ENCODE results near the gene ZNF236.
A peak's percentile ranks its signal among the peaks of the same experiment; 100 is the strongest.

ZNF236 gene

DNA sequence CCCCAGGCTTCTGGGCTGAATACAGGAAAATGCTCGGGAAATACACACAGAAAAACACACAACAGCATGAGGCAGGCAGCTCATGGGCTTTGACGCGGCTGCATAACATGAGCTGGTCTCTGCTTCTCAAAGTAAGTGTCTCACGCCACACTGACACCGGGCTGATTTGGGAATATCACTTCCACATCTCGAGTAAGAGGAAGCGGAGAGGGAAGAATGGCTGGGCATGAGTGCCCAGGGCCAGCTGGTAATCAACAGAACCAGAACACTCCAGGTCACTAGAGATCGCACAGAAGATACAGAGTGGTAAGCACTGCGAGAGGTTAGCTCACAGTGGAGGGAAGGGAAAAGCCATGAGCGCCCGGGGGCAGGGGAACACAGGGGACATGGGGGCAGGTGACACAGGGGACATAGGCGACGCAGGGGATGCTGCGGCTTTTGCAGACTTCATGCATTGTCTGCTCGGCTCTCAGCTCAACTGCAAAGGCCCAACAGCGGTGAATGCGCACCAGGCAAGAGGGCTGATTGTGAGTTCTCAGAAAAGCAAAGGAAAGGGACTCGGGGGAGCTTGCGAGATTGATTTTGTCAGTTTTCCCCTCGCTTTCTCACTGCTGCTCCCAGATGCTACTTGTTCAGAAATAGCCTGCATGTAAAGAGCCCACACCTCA lies 168.8 kb downstream of the ZNF236 start:
- peaks cover 45% of the 10 kb centered on the region for H3K4me1 ChIP-seq (ENCODE audit: insufficient read depth, low read length, severe bottlenecking)
- no peaks in the 10 kb centered on the region for H3F3A ChIP-seq (ENCODE audit: insufficient read depth, low read length)
- H3K79me2 ChIP-seq (ENCODE audit: insufficient read depth, low read length) = no peaks in the 10 kb centered on the region
- peak overlapping the region; percentile 32; the same call in 1 of the 2 replicates for H3K9ac ChIP-seq (ENCODE audit: low read length)
- H4K20me1 ChIP-seq (ENCODE audit: insufficient read depth, low read length) = no peaks in the 10 kb centered on the region
- H3K27ac ChIP-seq (ENCODE audit: low read depth, low read length, poor library complexity, severe bottlenecking) = peak overlapping the region; percentile 68
- H3K4me2 ChIP-seq (ENCODE audit: low read length) = peak overlapping the region; percentile 37; the same call in 1 of the 2 replicates
- H3K36me3 ChIP-seq (ENCODE audit: insufficient read depth, low read length) = peaks cover 5% of the 10 kb centered on the region; the same call in 1 of the 2 replicates
- no peaks in the 10 kb centered on the region for H3K9me2 ChIP-seq (ENCODE audit: low read depth, low read length)
- no peak for TF ChIP-seq CTCF (IDR thresholded peaks at IDR 0.05; ENCODE audit: low read length)
- no peak for TF ChIP-seq EZH2 (IDR thresholded peaks at IDR 0.05; ENCODE audit: borderline replicate concordance, low read length)
- peak overlapping the region; percentile 25 for H3K4me3 ChIP-seq (ENCODE audit: low read depth, low read length, poor library complexity, severe bottlenecking)
- no peak overlapping the region for H2AFZ ChIP-seq (ENCODE audit: low read length)
- H3K9me3 ChIP-seq (ENCODE audit: low read length) = 0 out of 2 replicates have a peak, but pooled peaks cover 3% of the 10 kb centered on the region
- H3K27me3 ChIP-seq (ENCODE audit: insufficient read depth, low read length) = no peaks in the 10 kb centered on the region

DNA sequence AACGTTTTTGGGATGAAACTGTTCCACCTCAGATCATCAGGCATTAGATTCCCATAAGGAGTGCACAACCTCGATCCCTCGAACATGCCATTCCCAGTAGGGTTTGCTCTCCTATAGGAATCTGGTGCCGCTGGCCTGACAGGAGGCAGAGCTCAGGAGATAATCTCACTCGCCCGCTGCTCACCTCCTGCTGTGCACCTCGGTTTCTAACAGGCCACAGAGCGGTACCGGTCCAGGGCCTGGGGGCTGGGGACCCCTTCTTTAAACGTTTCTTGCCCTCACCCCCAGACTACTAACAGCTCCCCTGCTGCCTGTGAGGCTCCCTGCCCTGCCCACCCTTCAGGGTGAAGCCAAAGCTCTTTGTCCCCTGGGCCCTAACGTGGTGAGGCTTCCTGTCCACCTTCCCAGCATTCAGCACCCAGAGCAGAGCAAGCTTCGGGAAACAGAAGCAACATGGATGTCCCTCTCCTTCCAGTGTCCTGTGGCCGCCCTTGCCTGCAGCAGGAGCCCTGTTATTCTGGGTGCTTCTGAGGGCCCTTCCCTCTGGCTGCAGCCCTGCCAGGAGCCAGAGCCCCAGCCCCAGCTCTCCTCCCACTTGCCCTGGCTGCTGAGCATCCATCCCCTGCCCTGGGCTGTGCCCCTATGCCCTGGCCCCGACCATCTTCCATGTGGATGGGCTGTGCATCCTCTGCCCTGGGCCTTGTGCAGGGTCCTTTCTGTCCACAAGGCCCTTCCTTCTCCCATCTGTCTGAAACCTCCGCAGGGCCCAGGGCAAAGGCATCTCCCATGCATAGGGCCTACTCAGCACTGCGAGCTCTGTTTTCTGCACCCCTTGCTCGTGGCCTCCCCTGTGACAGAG lies 170.1 kb downstream of the ZNF236 start:
- Histone ChIP-seq H2AFZ (ENCODE audit: low read length) (no peak overlapping the region), H3K4me2 (ENCODE audit: low read length) (no peak overlapping the region)

DNA sequence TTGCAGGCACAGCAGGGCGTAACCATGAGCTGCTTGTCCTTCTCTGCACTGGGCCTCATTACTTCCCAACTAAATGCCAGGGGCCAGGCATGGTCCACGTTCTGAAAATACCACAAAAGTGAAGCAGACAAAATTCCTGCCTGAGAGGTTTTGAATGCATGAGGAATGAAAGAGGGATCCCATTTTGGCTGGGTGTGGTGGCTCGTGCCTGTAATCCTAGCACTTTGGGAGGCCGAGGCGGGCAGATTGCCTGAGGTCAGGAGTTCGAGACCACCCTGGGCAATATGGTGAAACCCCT lies 170.7 kb downstream of the ZNF236 start:
- Histone ChIP-seq H3K4me2 (ENCODE audit: low read length) (no peak overlapping the region), H3K27me3 (ENCODE audit: insufficient read depth, low read length) (no peaks in the 10 kb centered on the region), H3K9me3 (ENCODE audit: low read length) (0 out of 2 replicates have a peak, but pooled peaks cover 3% of the 10 kb centered on the region)

More for the DNA sequence above, 170.1 kb downstream of the ZNF236 start:
- no peaks in the 10 kb centered on the region for H3K27me3 ChIP-seq (ENCODE audit: insufficient read depth, low read length)
- H3K27ac ChIP-seq (ENCODE audit: low read depth, low read length, poor library complexity, severe bottlenecking) = no peak overlapping the region
- H3K79me2 ChIP-seq (ENCODE audit: insufficient read depth, low read length) = no peaks in the 10 kb centered on the region
- H3K9me3 ChIP-seq (ENCODE audit: low read length) = 0 out of 2 replicates have a peak, but pooled peaks cover 3% of the 10 kb centered on the region
- H3K4me1 ChIP-seq (ENCODE audit: insufficient read depth, low read length, severe bottlenecking) = peaks cover 45% of the 10 kb centered on the region
- H3F3A ChIP-seq (ENCODE audit: insufficient read depth, low read length) = no peaks in the 10 kb centered on the region
- H3K4me3 ChIP-seq (ENCODE audit: low read depth, low read length, poor library complexity, severe bottlenecking) = no peak overlapping the region
- no peak overlapping the region for H3K9ac ChIP-seq (ENCODE audit: low read length)
- H3K36me3 ChIP-seq (ENCODE audit: insufficient read depth, low read length) = peaks cover 5% of the 10 kb centered on the region; the same call in 1 of the 2 replicates
- H3K9me2 ChIP-seq (ENCODE audit: low read depth, low read length) = no peaks in the 10 kb centered on the region
- TF ChIP-seq CTCF (IDR thresholded peaks at IDR 0.05; ENCODE audit: low read length) = no peak
- TF ChIP-seq EZH2 (IDR thresholded peaks at IDR 0.05; ENCODE audit: borderline replicate concordance, low read length) = no peak
- H4K20me1 ChIP-seq (ENCODE audit: insufficient read depth, low read length) = no peaks in the 10 kb centered on the region

More for the DNA sequence above, 170.7 kb downstream of the ZNF236 start:
- no peak overlapping the region for H2AFZ ChIP-seq (ENCODE audit: low read length)
- no peaks in the 10 kb centered on the region for H3K9me2 ChIP-seq (ENCODE audit: low read depth, low read length)
- no peaks in the 10 kb centered on the region for H3F3A ChIP-seq (ENCODE audit: insufficient read depth, low read length)
- TF ChIP-seq EZH2 (IDR thresholded peaks at IDR 0.05; ENCODE audit: borderline replicate concordance, low read length) (no peak), CTCF (IDR thresholded peaks at IDR 0.05; ENCODE audit: low read length) (no peak)
- peaks cover 5% of the 10 kb centered on the region; the same call in 1 of the 2 replicates for H3K36me3 ChIP-seq (ENCODE audit: insufficient read depth, low read length)
- H3K9ac ChIP-seq (ENCODE audit: low read length) = no peak overlapping the region
- no peaks in the 10 kb centered on the region for H3K79me2 ChIP-seq (ENCODE audit: insufficient read depth, low read length)
- no peaks in the 10 kb centered on the region for H4K20me1 ChIP-seq (ENCODE audit: insufficient read depth, low read length)
- H3K27ac ChIP-seq (ENCODE audit: low read depth, low read length, poor library complexity, severe bottlenecking) = no peak overlapping the region
- H3K4me1 ChIP-seq (ENCODE audit: insufficient read depth, low read length, severe bottlenecking) = peaks cover 43% of the 10 kb centered on the region
- no peak overlapping the region for H3K4me3 ChIP-seq (ENCODE audit: low read depth, low read length, poor library complexity, severe bottlenecking)
